HepG2 (cell line): ENCODE data around the gene SEMA5B. TPM values are rescaled to one million over a fixed set of nuclear protein-coding genes. Genes with fewer than 3 reads are reported as not detected.

Experiments
- ATAC-seq: fragments of 200-7000 bp; cut with Tn5 transposase; 3 replicates; pipeline ENCODE4 v1.9.1; 2020; ENCODE audit warnings: mild to moderate bottlenecking, moderate library complexity
- BruUV-seq: library from RNA; stranded (reverse); fragments of 400-500 nt; replicated peaks from 2 replicates; lab custom pipeline; 2021; lab: Mats Ljungman, UMichigan
- CTCF ChIA-PET: fragments of 300-600 bp; formaldehyde crosslinking; extraction: SDS; loops from one replicate; lab custom pipeline; 2021; ENCODE audit warnings: low total read pairs, inconsistent platforms, low intra/inter-chr PET ratio; lab: Yijun Ruan, JAX
- POLR2A ChIA-PET: fragments of 350-600 bp; sonication (Branson Sonifier 250); formaldehyde crosslinking; loops from one replicate; lab custom pipeline; 2020; ENCODE audit warnings: antibody characterized with exemption, inconsistent platforms; lab: Yijun Ruan, JAX
- DNase-seq: peaks from one replicate; pipeline ENCODE4 v3.0.0-alpha.2; 2015; ENCODE audit warnings: low spot score
- FAIRE-seq: peaks from 3 replicates; lab custom pipeline; 2011; peaks lifted over from hg19 to GRCh38; lab: Jason Lieb, UNC
- H2AFZ ChIP-seq: one replicate; pipeline ENCODE4 v1.6.1; 2011; ENCODE audit warnings: low read length, inconsistent platforms
- H3K27ac ChIP-seq: fragments of 300-600 bp; 3 replicates; pipeline ENCODE4 v1.8.0; 2011; ENCODE audit warnings: mixed run types, mild to moderate bottlenecking, mixed read lengths, low read length, inconsistent platforms; ENCODE audit not compliant: insufficient read depth; ENCODE audit errors: extremely low read length
- H3K27me3 ChIP-seq, 2 experiments: fragments of 200-600 bp in 1 of 2; 2 replicates in 1 of 2; 3 replicates in 1 of 2; pipeline versions ENCODE4 v1.6.0 to v1.8.0; 2011; ENCODE audit warnings: low read length in 2 of 2, mild to moderate bottlenecking in 2 of 2, moderate library complexity in 2 of 2, inconsistent platforms in 1 of 2; ENCODE audit not compliant: insufficient read depth in 2 of 2, control insufficient read depth in 1 of 2
- H3K36me3 ChIP-seq, 2 experiments: fragments of 200-600 bp in 1 of 2; replicated peaks in 1 of 2; 2 replicates in 1 of 2; 3 replicates in 1 of 2; pipeline versions ENCODE4 v1.5.1 to v1.8.0; 2011; ENCODE audit warnings: low read length in 2 of 2, inconsistent platforms in 1 of 2; ENCODE audit not compliant: insufficient read depth in 2 of 2, control insufficient read depth in 1 of 2
- H3K4me1 ChIP-seq: 2 replicates; pipeline ENCODE4 v1.5.1; 2012; ENCODE audit warnings: low read length, inconsistent platforms; ENCODE audit not compliant: insufficient read depth
- H3K4me2 ChIP-seq: 2 replicates; pipeline ENCODE4 v1.6.0; 2011; ENCODE audit warnings: low read depth, low read length, inconsistent platforms
- H3K4me3 ChIP-seq, 3 experiments: fragments of 200-600 bp in 1 of 3; sonication (generic), shearing (Covaris generic) in 1 of 3; replicated peaks in 1 of 3; 2 replicates each; pipeline ENCODE4 v1.5.1; 2011 to 2016; ENCODE audit warnings: low read length in 3 of 3, inconsistent platforms in 2 of 3, low read depth in 2 of 3, mild to moderate bottlenecking in 2 of 3, control low read depth in 1 of 3, mixed read lengths in 1 of 3; ENCODE audit not compliant: insufficient read depth in 1 of 3
- H3K79me2 ChIP-seq: one replicate; pipeline ENCODE4 v1.6.1; 2011; ENCODE audit warnings: low read length, inconsistent platforms; ENCODE audit not compliant: insufficient read depth
- H3K9ac ChIP-seq: 2 replicates; pipeline ENCODE4 v1.6.0; 2011; ENCODE audit warnings: mild to moderate bottlenecking, low read depth, low read length, inconsistent platforms; ENCODE audit not compliant: insufficient read depth
- H3K9me3 ChIP-seq: 2 replicates; pipeline ENCODE4 v1.5.1; 2012; ENCODE audit warnings: mild to moderate bottlenecking, low read length
- H4K20me1 ChIP-seq: 2 replicates; pipeline ENCODE4 v1.6.0; 2011; ENCODE audit warnings: inconsistent platforms, mild to moderate bottlenecking, low read length, moderate library complexity; ENCODE audit not compliant: insufficient read depth
- BRD4 ChIP-seq: sonication (generic); formaldehyde crosslinking; IDR thresholded peaks from 2 replicates; pipeline ENCODE4 v1.4.0; 2020; ENCODE audit warnings: missing genetic modification reagents
- CHCHD3 ChIP-seq: sonication (generic); formaldehyde crosslinking; IDR thresholded peaks from 2 replicates; pipeline ENCODE4 v1.8.0; 2022; ENCODE audit warnings: mild to moderate bottlenecking, missing genetic modification reagents, moderate library complexity
- FOSL2 ChIP-seq: sonication (generic); formaldehyde crosslinking; IDR thresholded peaks from 2 replicates; pipeline ENCODE4 v1.4.0; 2020; ENCODE audit warnings: missing genetic modification reagents
- JUND ChIP-seq: sonication (generic); formaldehyde crosslinking; IDR thresholded peaks from 2 replicates; pipeline ENCODE4 v1.8.0; 2022; ENCODE audit warnings: mild to moderate bottlenecking, missing genetic modification reagents
- THAP11 ChIP-seq: IDR thresholded peaks from 2 replicates; pipeline ENCODE4 v1.6.1; 2016; ENCODE audit warnings: missing biosample characterization, missing genetic modification reagents
- ZNF101 ChIP-seq: sonication (generic); formaldehyde crosslinking; IDR thresholded peaks from 2 replicates; pipeline ENCODE4 v1.4.0; 2020; ENCODE audit warnings: mild to moderate bottlenecking, low read depth, missing genetic modification reagents, borderline replicate concordance
- ZNF253 ChIP-seq: sonication (generic); formaldehyde crosslinking; IDR thresholded peaks from 2 replicates; pipeline ENCODE4 v1.8.0; 2022; ENCODE audit warnings: mild to moderate bottlenecking, missing genetic modification reagents, borderline replicate concordance
- ZNF607 ChIP-seq: sonication (generic); formaldehyde crosslinking; IDR thresholded peaks from 2 replicates; pipeline ENCODE4 v1.5.1; 2020; ENCODE audit warnings: missing genetic modification reagents, mild to moderate bottlenecking, borderline replicate concordance
- ZSCAN21 ChIP-seq: sonication (generic); formaldehyde crosslinking; IDR thresholded peaks from 2 replicates; pipeline ENCODE4 v1.8.0; 2022; ENCODE audit warnings: mild to moderate bottlenecking, missing genetic modification reagents, moderate library complexity, borderline replicate concordance
- WGBS: methylation state at CpG from one replicate; pipeline ENCODE4 v1.1.6; 2017; ENCODE audit warnings: low lambda C conversion rate; 5-methylcytosine and 5-hydroxymethylcytosine counted together
- in situ Hi-C: cut with HindIII; loops from 2 replicates; pipeline ENCODE4 v1.10.0; 2017; ENCODE audit warnings: low pct_unique_long_range_greater_than_20kb; ENCODE audit not compliant: extremely low pct_ligation_motif_present
- intact Hi-C: fragments of 100-400 bp; cut with micrococcal nuclease; formaldehyde crosslinking; loops from one replicate; pipeline ENCODE4 v1.10.0; 2022; ENCODE audit not compliant: unreplicated experiment
- polyA plus RNA-seq, 8 experiments: library from polyadenylated mRNA; depleted of rRNA in 3 of 8; stranded (reverse) in 7 of 8; unstranded in 1 of 8; fragments of >200 nt; fragmentation: Illumina TruSeq in 4 of 8; extraction: Trizol in 4 of 8; gene quantifications; 2 replicates each; pipeline versions ENCODE4 v1.2.1 to v1.2.3, GENCODE V29; 2011 to 2016; ENCODE audit warnings: low read depth in 4 of 8, missing spikeins in 1 of 8, mixed read lengths in 1 of 8; ENCODE audit not compliant: insufficient read depth in 1 of 8
- total RNA-seq, 5 experiments: library from RNA; depleted of rRNA; stranded (reverse); fragments of >200 nt; fragmentation: Illumina TruSeq; extraction: Trizol; gene quantifications; 2 replicates each; pipeline ENCODE4 v1.2.3, GENCODE V29; 2016; ENCODE audit warnings: low read depth in 1 of 5
- TF ChIP-seq, protein P1 (sequence below): sonication (generic); formaldehyde crosslinking; IDR thresholded peaks from 2 replicates; pipeline ENCODE4 v1.4.0; 2020; ENCODE audit warnings: mild to moderate bottlenecking, missing genetic modification reagents
- TF ChIP-seq, protein P2 (sequence below): IDR thresholded peaks from 2 replicates; pipeline ENCODE4 v1.6.1; 2016; ENCODE audit warnings: missing compliant biosample characterization, missing genetic modification reagents, borderline replicate concordance

SEMA5B gene
- total and polyA plus RNA-seq, 2 of the 13 experiments (the other 11 are each of a cell fraction or from before 2014, with no cell fraction given): not detected

DNA sequence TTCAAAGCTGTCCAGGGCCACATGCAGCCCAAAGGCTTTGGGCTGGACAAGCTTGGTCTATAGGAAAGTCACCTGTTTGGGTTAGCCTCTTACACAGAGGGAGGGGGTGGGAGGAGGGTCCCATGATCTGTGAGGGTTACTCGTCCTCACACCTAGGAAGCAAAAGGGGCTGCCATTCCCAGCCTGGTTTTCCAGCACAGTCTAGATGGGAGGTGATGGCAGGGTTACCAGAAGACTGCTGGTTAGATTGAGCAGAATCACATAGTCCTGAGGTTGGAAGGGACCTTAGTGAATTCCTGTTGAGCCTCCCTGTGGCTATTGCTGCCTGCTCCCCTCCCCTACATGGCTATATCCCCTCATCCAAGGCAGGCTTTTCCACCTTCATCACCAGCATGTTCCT is 101.8 kb downstream of the SEMA5B start:
- peaks cover 21% of the 10 kb centered on the region for H3K4me1 ChIP-seq
- peaks cover 8 to 54% of the 10 kb centered on the region in 2 experiments for H3K27me3 ChIP-seq
- no peaks in the 10 kb centered on the region for H3K9me3 ChIP-seq
- FAIRE-seq (no peak), ATAC-seq (no peak), DNase-seq (no peak)
- intact Hi-C loops: no loop called here
- CTCF ChIA-PET: no interaction called here
- no peaks in the 10 kb centered on the region for H3K79me2 ChIP-seq
- no peak overlapping the region for H3K4me3 ChIP-seq
- BruUV-seq: no TSS peak
- no peaks in the 10 kb centered on the region for H3K36me3 ChIP-seq
- POLR2A ChIA-PET: no interaction called here
- no peaks in the 10 kb centered on the region for H4K20me1 ChIP-seq
- no peak overlapping the region for H3K9ac ChIP-seq
- in situ Hi-C loops: no loop called here
- H3K4me2 ChIP-seq: no peak overlapping the region
- H3K27ac ChIP-seq: no peak overlapping the region
- no CpG with 5 or more reads among the region's 1 CpG for WGBS
- TF ChIP-seq, protein P1, sequence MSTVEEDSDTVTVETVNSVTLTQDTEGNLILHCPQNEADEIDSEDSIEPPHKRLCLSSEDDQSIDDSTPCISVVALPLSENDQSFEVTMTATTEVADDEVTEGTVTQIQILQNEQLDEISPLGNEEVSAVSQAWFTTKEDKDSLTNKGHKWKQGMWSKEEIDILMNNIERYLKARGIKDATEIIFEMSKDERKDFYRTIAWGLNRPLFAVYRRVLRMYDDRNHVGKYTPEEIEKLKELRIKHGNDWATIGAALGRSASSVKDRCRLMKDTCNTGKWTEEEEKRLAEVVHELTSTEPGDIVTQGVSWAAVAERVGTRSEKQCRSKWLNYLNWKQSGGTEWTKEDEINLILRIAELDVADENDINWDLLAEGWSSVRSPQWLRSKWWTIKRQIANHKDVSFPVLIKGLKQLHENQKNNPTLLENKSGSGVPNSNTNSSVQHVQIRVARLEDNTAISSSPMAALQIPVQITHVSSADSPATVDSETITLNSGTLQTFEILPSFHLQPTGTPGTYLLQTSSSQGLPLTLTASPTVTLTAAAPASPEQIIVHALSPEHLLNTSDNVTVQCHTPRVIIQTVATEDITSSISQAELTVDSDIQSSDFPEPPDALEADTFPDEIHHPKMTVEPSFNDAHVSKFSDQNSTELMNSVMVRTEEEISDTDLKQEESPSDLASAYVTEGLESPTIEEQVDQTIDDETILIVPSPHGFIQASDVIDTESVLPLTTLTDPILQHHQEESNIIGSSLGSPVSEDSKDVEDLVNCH (CRISPR knock-in tag): no peak
- no peak for TF ChIP-seq ZNF607
- TF ChIP-seq ZNF101 (CRISPR knock-in tag): no peak
- TF ChIP-seq ZSCAN21 (CRISPR knock-in tag): no peak
- TF ChIP-seq JUND: no peak
- no peak for TF ChIP-seq BRD4
- TF ChIP-seq THAP11 (CRISPR knock-in tag): no peak
- no peak for TF ChIP-seq FOSL2 (CRISPR knock-in tag)
- TF ChIP-seq ZNF253: no peak
- TF ChIP-seq, protein P2, sequence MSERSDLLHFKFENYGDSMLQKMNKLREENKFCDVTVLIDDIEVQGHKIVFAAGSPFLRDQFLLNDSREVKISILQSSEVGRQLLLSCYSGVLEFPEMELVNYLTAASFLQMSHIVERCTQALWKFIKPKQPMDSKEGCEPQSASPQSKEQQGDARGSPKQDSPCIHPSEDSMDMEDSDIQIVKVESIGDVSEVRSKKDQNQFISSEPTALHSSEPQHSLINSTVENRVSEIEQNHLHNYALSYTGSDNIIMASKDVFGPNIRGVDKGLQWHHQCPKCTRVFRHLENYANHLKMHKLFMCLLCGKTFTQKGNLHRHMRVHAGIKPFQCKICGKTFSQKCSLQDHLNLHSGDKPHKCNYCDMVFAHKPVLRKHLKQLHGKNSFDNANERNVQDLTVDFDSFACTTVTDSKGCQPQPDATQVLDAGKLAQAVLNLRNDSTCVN: no peak
- no peak for TF ChIP-seq CHCHD3
- no peak overlapping the region for H2AFZ ChIP-seq
